Urothelium cell line (cell line): ENCODE results near the gene CES3.
A peak's percentile ranks its signal among the peaks of the same experiment; 100 is the strongest.
"Not testable (repeated sequence)": the region's sequence is repeated elsewhere in the genome, so short reads cannot be mapped to it uniquely, and the experiment has no call there.

ENCODE experiments used
- DNase-seq: peaks from one replicate; pipeline ENCODE4 v3.0.0; 2011; ENCODE audit warnings: low spot score, mixed read lengths
- FAIRE-seq: peaks from 2 replicates; lab custom pipeline; 2011; peaks lifted over from hg19 to GRCh38; lab: Jason Lieb, UNC

Gene CES3

DNA sequence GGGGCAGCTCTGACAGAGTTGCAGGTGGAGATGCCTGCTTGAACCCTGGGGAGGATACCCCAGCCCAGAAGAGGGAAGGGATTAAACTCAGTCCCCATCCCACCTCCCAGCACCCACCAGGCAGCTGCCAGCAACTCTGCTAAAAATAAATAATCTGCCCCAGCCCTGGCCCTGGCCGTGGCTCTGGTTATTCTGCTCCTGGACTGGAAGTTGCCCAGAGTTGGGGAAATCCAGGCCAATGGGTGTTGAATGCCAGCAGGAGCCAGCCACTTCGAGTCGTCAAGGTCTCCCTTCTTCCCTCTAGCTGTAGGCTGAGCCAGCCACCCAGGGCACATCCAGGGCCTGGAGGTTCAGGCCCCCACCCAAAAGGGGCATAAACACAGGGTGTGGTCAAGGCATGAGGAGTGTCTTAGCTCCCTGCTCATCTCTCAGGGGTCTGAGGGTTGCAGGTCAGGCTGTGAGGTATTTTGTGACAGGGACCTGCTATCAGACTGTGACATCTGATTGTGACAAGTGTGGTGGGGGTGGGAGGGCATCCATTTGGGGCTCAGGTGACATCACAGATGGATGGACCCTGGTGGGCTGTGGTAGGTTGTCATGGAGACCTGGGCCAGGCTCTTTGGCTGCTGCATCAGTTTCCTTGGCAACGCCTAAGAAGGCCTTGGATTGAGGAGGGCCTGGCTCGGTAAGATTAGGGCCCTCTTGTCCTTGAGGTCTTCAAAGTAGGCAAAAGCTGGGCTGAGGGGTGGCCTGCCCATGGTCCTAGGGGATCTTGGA lies 34.7 kb upstream of the CES3 start:
- FAIRE-seq (no peak), DNase-seq (no peak)

DNA sequence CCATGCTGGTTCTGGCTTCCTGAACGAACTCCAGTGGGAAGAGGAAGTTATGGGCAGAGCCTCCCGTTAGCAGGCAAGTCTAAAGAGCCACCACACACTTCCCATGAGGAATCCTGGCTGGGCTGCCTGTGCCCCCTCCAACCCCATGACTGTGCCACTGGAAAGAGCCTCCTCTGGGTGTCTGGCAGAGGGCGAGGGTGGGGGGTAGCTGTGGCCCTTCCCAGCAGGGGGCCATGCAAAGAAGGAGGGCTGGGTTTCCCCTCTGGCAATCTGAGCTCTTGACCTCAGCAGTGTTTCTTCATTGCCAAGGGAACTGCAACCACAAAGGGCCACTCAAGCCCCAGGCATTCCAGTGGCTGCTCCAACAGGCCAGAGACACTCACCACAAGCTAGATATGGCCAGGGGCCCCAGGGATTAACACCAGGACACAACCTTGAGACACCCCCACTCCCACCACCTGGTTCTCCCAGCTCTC lies 34.1 kb upstream of the CES3 start:
- peak; percentile 57 for DNase-seq
- FAIRE-seq, result no peak

DNA sequence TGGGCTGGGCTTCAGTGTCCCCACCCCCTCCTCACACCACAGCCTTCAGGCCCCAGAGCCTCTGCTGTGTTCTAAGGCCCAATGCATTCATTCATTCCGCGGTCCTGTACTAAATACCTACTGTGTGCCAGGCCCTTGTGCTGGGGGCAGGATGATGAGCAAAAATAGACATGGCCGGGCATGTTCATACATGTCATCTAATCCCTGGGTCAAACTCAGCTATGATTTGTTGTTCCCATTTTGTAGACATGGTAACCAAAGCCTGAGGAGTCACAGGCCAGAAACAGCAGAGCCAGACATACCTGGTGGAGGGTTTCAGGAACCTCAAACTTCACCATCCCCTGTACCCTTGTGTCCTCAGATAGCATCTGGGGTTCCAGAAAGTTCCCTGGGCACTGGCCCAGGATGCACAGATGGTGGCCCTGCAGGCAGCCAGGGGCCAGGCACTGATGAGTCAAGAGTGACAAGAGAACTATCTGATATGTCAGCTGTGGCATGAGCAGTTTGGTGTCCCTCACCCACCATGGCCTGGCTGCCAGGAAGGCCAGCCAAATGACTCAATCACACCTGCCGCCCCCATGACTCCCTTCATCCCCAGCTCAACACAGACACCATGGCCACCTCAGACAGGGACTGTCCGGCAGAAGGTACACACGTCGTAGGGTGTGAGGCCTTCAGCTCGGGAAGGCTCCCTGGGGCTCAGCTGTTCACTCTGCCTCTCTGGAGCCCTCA lies 33.0 kb upstream of the CES3 start:
- FAIRE-seq (peak; percentile 77), DNase-seq (no peak)

DNA sequence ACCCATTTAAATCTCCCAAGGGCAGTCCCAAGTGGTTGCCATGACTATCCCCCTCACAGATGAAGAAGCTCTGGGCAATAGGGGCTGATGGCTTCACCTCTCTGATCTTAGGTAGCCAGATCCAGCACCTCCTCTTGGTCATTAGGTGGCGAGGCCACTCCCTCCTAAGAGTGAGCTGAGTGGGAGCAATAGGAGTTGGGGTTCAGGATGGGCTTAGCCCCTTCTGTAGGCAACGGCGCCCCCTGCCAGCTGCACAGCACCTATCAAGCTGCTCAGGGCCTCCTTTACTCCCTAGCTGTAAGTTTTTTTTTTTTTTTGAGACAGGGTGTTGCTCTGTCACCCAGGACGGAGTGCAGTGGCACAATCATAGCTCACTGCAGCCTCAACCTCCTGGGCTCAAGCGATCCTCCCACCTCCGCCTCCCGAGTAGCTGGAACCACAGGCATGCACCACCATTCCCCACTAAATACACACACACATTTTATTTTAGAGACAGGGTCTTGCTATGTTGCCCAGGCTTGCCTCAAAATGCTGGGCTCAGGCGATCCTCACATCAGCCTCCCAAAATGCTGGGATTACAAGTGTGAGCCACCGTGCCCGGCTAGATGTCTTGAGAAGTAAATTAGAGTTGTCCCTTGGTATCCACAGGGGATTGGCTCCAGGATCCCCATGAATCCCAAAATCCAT lies 32.2 kb upstream of the CES3 start:
- FAIRE-seq (peak; percentile 23), DNase-seq (no peak)

DNA sequence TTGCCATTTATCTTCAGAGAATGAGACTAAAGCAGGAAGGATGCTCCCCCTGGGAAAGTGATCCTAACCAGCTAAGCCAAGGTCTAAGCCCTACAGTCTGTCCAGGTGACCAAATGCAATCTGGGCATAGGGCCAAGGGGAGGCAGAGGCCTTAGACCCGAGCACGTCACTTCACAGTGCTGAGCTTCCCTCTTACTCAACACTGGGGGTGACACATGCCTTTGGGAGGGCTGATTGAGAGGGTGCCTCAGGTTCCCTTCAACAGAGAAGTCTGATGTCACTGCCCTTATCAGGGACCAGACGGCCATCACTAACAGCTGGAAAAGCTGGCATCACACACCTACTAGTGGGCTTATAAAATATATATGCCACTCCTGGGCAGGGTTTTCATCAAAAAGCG lies 30.9 kb upstream of the CES3 start:
- no peak for FAIRE-seq
- DNase-seq, result no peak

DNA sequence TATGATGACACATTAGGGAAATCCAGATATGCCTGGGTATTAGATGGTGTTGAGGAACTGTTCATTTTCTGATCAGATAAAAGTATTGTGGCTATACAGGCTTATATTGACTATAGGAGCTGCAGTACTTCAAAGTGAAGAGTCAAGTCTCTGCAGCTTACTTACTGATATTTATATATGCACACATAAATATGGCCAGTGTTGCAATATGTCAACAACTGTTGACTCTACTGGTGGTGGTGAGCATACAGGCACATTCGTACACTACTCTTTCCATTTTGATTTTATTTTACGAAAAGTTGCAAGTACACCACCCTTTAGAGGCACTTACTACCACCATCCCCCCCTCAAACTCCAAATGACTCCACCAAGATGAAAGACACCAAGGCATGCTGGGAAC lies 29.4 kb upstream of the CES3 start:
- FAIRE-seq, result no peak
- no peak for DNase-seq

DNA sequence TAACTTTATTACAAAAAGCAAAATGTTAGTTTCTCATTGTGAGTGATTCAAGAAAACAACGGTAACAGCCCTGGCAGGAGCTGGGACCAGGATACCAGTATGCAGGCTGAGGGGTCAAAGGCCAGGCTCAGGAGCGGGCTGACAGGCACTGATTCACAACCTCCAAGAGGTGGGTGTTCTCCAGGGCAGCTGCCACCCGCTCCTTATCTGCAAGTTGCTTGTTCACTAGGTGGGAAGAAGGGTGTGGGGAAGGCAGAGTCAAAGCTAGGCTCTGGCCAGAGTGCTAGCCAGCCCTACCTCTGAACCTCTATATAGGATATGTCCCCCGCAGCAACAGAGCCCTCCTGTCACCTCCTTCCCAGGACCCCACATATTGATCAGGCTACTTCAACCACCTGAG lies 29.0 kb upstream of the CES3 start:
- FAIRE-seq, result no peak
- DNase-seq, result no peak

DNA sequence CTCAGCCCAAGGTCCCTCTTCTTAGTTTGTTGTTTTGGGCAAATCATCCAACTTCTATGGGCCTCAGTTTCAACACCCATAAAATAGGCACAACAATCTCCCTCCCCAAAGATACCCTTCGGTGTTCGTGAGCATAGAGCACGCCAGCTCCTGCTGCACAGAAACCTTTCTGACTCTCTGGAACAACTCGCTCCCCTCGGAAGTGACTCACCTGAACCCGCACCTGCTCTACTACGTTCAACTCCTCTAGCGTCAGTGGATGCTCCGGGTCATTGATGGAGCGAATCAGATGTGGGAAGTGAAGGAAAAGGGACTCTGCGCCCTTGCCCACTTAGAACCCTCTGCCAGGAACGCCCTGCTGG lies 27.3 kb upstream of the CES3 start:
- FAIRE-seq (no peak), DNase-seq (peak; percentile 42)

DNA sequence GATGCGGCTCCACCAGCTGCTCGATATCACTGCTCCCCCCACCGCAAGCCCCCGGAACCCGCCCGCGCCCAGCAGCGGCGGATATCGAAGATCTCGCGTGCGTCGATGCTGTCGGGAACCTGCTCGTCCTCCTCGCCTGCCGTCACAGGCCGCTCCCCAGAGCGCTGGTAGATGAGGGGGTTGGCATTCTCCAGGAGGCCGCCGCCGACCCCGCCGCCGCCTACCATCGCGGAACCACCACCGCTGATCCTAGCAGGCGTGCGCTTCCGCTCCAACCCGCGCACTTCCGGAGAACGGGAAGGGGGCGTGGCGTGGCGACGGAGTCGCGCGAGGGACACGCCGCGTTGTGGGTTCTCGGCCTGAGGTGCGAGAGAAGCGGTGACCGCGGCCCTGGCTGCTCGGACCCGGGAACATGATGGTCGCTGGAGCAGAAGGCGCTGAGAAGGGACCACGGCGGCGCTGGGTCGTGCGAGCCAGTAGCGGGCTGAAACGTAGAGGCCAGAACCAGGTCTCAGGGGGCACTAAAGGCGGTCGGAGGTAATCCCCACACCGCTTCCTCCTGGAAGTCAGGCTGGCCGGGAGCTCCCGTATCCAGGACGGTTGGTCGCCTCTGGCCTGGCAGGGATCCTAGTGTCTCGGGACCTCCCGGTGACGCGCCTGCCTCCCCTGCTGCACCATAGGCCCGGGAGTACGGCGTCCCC lies 26.8 kb upstream of the CES3 start, which contains the start of gene CIAO2B:
TSS of gene CIAO2B (minus strand) at position 265 of the 701 bp plus-strand sequence. CDS start at position 227, 38 bp downstream.
- DNase-seq (peak; percentile 93), FAIRE-seq (peak; percentile 78)

DNA sequence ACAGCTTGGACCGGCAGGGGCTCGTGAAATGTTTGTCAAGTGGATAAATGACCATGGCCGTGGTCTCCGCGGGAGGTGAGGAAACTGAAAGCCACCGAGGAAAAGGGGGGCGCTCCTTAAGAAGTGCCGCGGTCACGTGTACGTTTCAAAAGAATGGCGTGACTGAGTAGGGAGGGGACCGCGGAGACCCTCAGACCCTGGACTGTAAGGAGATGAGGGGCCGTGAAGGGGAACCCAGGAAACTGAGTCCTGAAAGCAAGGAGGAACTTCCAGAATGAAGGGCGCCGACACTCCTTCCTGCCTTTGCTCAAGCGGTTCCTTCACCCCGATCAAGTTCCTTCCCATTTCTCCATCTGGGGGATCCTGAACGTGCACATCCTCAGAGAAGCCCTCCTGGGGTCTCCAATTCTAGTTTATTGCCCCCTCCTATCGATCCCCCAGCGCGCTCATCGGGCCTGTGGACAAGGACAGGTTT lies 26.2 kb upstream of the CES3 start:
- peak; percentile 66 for FAIRE-seq
- DNase-seq, result not testable (repeated sequence)

DNA sequence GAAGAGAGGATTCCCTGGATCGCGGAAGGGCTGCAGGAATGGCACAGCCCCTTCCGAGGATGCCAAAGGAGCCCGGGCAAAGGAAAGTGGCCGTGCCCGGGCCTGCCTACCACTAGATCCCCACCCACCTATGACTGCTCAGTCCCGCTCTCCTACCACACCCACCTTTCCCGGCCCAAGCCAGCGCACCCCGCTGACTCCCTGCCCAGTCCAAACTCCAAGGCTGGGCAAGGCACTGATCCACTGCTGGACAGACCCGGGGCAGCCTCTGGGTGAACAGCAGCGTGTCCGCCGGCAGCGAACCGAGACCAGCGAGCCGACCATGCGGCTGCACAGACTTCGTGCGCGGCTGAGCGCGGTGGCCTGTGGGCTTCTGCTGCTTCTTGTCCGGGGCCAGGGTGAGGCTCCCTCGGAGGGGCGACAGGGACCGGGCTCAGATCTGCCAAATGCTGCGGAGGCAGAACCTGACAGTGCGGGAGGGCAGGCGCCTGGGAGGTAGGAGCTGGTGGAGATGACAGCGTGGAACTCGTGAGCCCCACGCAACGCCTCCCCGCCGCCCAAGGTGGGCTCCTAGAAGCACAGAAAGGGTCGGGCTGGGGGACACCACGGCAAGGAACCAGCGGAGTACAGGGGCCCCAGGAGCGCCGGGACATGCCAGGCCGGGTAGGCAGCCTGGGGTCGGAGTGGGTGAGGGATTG lies 25.6 kb upstream of the CES3 start, which contains the start of gene CES2:
TSS of gene CES2 (plus strand) at position 203 of the 698 bp plus-strand sequence. CDS start at position 323, 120 bp downstream.
- FAIRE-seq, result peak; percentile 75
- DNase-seq, result peak; percentile 58

DNA sequence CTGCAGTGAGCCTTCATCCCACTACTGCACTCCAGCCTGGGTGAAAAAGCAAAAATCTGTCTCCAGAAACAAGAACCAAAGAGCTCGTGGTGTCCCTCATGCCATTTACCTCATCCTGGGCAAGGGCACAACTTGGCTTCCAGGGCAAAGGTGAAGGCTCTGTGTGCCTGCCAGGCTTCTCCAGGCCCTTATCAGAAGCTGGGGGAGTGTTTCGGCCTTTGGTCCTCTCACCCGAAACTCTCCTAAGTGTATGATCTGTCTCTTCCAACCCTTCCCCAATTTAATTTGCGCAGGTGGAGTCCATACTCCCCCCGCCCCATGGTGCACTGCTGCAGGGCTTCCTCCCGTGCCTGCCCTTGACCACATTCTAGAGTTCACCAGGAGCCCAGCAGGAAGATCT lies 24.6 kb upstream of the CES3 start:
- DNase-seq (no peak), FAIRE-seq (no peak)

DNA sequence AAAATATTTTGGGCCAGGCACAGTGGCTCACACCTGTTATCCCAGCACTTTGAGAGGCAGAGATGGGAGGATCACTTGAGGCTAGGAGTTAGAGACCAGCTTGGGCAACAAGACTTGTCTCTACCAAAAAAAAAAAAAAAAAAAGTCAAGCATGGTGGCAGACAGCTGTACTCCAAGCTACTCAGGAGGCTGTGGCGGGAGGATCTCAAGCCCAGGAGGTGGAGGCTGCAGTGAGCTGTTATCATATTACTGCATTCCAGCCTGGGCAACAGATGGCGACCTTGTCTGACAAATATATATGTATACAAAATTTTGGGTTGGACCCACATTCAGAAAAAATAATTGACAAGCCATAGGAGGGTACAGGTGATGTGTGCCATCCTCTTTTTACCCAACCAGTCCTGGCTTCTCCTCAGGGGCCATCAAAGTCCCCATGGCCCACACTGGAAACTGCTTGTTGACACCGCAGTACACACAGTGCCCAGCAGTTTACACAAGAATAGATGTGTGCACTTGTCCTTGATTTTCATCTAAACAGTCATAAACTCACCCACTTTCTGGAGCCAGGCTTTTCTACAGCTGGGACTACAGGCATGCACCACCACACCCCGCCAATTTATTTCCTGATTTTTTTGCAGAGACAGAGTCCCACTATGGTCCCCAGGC lies 24.0 kb upstream of the CES3 start:
- no peak for FAIRE-seq
- no peak for DNase-seq

DNA sequence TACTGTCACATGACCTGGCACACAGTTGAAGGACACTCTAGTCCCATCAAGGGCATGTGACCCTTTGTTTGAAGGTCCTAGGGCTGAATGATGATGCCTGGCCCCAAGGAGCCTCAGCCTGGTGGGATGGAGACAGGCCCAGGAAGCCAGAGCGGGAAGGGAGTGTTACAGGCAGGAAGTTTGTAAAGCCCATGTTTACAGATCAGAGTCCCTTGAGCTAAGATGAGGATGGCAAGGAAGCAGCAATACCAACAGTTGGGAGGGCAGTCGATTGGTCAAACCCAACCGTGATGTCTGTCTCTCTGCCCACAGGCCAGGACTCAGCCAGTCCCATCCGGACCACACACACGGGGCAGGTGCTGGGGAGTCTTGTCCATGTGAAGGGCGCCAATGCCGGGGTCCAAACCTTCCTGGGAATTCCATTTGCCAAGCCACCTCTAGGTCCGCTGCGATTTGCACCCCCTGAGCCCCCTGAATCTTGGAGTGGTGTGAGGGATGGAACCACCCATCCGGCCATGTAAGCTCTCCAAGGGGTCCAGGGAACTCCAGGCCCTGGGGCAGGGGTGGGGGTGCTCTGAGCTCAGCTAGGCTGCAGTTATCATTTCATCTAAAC lies 23.2 kb upstream of the CES3 start:
- DNase-seq (no peak), FAIRE-seq (no peak)

DNA sequence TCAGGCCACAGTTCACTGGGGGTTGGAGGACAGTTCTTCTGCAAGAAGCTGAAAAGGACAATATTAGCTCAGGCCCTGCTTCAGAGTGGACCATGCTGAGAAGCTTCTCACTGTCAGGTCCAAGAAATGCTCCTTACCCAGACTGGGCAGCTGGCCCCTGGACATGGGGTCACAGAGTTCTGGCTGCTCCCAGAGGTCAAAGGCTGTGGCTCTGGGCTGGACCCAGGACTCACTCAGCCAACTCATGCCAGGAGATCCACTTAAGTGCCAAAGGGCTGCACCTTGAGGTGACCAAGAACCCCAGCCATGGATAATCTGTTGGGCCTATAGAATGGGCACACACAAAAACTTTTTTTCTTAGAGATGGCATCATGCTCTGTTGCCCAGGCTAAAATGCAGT lies 21.7 kb upstream of the CES3 start:
- no peak for DNase-seq
- no peak for FAIRE-seq

DNA sequence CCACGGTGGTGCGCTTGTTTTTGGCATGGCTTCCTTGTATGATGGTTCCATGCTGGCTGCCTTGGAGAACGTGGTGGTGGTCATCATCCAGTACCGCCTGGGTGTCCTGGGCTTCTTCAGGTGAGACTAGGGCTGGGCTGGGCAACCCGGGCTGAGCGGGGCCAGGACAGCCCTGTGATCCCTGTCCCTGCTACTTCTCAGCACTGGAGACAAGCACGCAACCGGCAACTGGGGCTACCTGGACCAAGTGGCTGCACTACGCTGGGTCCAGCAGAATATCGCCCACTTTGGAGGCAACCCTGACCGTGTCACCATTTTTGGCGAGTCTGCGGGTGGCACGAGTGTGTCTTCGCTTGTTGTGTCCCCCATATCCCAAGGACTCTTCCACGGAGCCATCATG lies 20.8 kb upstream of the CES3 start:
- FAIRE-seq, result no peak
- DNase-seq, result no peak

DNA sequence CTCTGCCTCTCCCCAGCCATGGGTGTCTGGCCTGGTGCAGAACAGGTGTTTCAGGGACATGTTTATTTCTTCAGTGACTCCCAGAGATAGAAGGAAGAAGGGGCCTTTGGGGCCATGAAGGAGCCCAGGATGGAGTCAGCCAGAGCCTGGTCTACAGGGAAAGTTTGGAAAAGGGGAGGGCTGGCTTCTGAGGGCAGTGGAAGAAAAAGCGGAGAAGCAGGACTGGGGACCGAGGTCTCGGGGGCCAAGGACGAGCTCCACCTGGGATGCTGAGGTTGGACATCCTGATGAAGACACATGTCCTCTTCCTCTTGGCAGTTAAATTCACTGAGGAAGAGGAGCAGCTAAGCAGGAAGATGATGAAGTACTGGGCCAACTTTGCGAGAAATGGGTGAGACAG lies 18.1 kb upstream of the CES3 start:
- FAIRE-seq (no peak), DNase-seq (no peak)

DNA sequence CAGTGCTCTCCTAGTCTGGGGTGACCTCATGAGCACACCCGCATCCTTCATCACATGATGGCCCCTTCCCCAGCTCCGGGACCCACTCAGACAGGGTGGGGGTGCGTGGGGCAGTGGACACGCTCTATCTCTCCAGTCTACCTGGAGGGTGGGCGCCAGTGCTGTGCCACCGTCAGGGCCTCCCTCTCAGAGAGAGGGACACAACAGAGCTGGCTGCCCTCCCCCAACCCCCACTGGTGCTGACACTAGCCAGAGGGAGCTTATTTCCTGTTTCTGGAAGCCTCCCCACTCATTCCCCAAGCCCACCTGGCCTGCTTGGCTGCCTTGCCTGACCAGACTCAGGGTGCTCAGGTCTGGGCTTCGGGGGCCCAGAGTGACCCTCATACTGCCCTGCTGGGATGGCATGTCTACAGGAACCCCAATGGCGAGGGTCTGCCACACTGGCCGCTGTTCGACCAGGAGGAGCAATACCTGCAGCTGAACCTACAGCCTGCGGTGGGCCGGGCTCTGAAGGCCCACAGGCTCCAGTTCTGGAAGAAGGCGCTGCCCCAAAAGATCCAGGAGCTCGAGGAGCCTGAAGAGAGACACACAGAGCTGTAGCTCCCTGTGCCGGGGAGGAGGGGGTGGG lies 17.5 kb upstream of the CES3 start:
- FAIRE-seq (no peak), DNase-seq (no peak)

DNA sequence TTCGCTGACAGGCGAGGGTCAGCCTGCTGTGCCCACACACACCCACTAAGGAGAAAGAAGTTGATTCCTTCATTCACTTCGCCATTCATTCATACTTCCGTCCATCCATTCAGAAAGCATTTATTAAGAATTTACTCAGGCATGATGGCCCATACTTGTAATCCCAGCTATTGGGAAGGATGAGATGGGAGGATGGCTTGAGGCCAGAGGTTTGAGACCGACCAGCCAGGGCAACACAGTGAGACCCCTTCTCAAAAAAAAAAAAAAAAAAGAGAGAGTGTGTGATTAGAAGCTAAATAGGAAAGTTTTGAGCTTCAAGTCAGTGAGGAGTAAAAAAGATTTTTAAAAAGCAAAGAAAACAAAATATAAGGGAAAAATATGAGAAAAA lies 17.0 kb upstream of the CES3 start:
- no peak for DNase-seq
- no peak for FAIRE-seq
